Mesenchymal stem cell (in vitro differentiated cells and primary cell): ENCODE measurements around the gene NUDT1.
A peak's percentile ranks its signal among the peaks of the same experiment; 100 is the strongest.

Experiments
- DNase-seq: peaks from one replicate; pipeline ENCODE4 v3.0.0-alpha.2; 2013
- H2AFZ ChIP-seq: one replicate; pipeline ENCODE4 v1.6.1; 2013; ENCODE audit warnings: low read depth, mild to moderate bottlenecking, control low read depth, inconsistent platforms, low read length, moderate library complexity
- H2AK5ac ChIP-seq: 2 replicates; pipeline ENCODE4 v1.6.1; 2013; ENCODE audit warnings: low read length, moderate library complexity, mild to moderate bottlenecking, inconsistent platforms; ENCODE audit not compliant: severe bottlenecking
- H2BK120ac ChIP-seq: one replicate; pipeline ENCODE4 v1.6.1; 2013; ENCODE audit warnings: low read depth, mild to moderate bottlenecking, inconsistent platforms, low read length, moderate library complexity
- H2BK12ac ChIP-seq, 2 experiments: one replicate each; pipeline ENCODE4 v1.6.1; 2013; ENCODE audit warnings: inconsistent platforms in 2 of 2, low read length in 2 of 2, mild to moderate bottlenecking in 2 of 2, moderate library complexity in 2 of 2, control low read depth in 1 of 2
- H2BK15ac ChIP-seq: one replicate; pipeline ENCODE4 v1.6.1; 2013; ENCODE audit warnings: mild to moderate bottlenecking, low read depth, inconsistent platforms; ENCODE audit not compliant: poor library complexity, severe bottlenecking
- H2BK5ac ChIP-seq: 2 replicates; pipeline ENCODE4 v1.6.1; 2013; ENCODE audit warnings: low read depth, mild to moderate bottlenecking, low read length, control low read depth, inconsistent platforms; ENCODE audit not compliant: poor library complexity, severe bottlenecking
- H3K14ac ChIP-seq, 2 experiments: one replicate each; pipeline ENCODE4 v1.6.1; 2013; ENCODE audit warnings: inconsistent platforms in 2 of 2, low read length in 2 of 2, control low read depth in 1 of 2, mild to moderate bottlenecking in 1 of 2, moderate library complexity in 1 of 2
- H3K18ac ChIP-seq, 2 experiments: one replicate each; pipeline ENCODE4 v1.6.1; 2013; ENCODE audit warnings: inconsistent platforms in 2 of 2, low read length in 2 of 2, control low read depth in 1 of 2, low read depth in 1 of 2, mild to moderate bottlenecking in 1 of 2
- H3K23ac ChIP-seq, 2 experiments: one replicate each; pipeline ENCODE4 v1.6.1; 2013; ENCODE audit warnings: inconsistent platforms in 2 of 2, low read length in 2 of 2, mild to moderate bottlenecking in 2 of 2, moderate library complexity in 2 of 2, control low read depth in 1 of 2
- H3K27ac ChIP-seq: 2 replicates; pipeline ENCODE4 v1.5.1; 2013; ENCODE audit warnings: mild to moderate bottlenecking, moderate library complexity, low read length, control low read depth, inconsistent platforms; ENCODE audit not compliant: poor library complexity, severe bottlenecking
- H3K27me3 ChIP-seq, 2 experiments: 2 replicates each; pipeline versions ENCODE4 v1.6.1 to v1.7.0; 2013; ENCODE audit warnings: low read length in 2 of 2, mild to moderate bottlenecking in 2 of 2, moderate library complexity in 2 of 2, control low read depth in 1 of 2, inconsistent platforms in 1 of 2; ENCODE audit not compliant: control insufficient read depth in 1 of 2, insufficient read depth in 1 of 2
- H3K36me3 ChIP-seq, 2 experiments: 2 replicates each; pipeline versions ENCODE4 v1.6.1 to v1.7.0; 2013; ENCODE audit warnings: low read length in 2 of 2, control low read depth in 1 of 2, inconsistent platforms in 1 of 2, low read depth in 1 of 2, mild to moderate bottlenecking in 1 of 2; ENCODE audit not compliant: insufficient read depth in 2 of 2, control insufficient read depth in 1 of 2
- H3K4ac ChIP-seq, 2 experiments: one replicate each; pipeline ENCODE4 v1.6.1; 2013; ENCODE audit warnings: inconsistent platforms in 2 of 2, low read length in 2 of 2, mild to moderate bottlenecking in 2 of 2, moderate library complexity in 2 of 2, control low read depth in 1 of 2, low read depth in 1 of 2
- H3K4me1 ChIP-seq: 2 replicates; pipeline ENCODE4 v1.6.1; 2013; ENCODE audit warnings: low read depth, low read length, control low read depth; ENCODE audit not compliant: control insufficient read depth, insufficient read depth
- H3K4me2 ChIP-seq: 2 replicates; pipeline ENCODE4 v1.6.1; 2013; ENCODE audit warnings: low read length, mild to moderate bottlenecking, inconsistent platforms; ENCODE audit not compliant: poor library complexity, severe bottlenecking
- H3K4me3 ChIP-seq, 2 experiments: 2 replicates each; pipeline versions ENCODE4 v1.5.1 to v1.7.0; 2013; ENCODE audit warnings: low read length in 2 of 2, mild to moderate bottlenecking in 2 of 2, control low read depth in 1 of 2, low read depth in 1 of 2; ENCODE audit not compliant: insufficient read depth in 1 of 2
- H3K79me1 ChIP-seq: replicated peaks from 2 replicates; pipeline ENCODE4 v1.6.1; 2013; ENCODE audit warnings: mild to moderate bottlenecking, control low read depth, low read length, inconsistent platforms; ENCODE audit not compliant: poor library complexity, severe bottlenecking
- H3K9ac ChIP-seq: 2 replicates; pipeline ENCODE4 v1.7.0; 2013; ENCODE audit warnings: mild to moderate bottlenecking, low read length, moderate library complexity
- H3K9me3 ChIP-seq: 2 replicates; pipeline ENCODE4 v1.7.0; 2013; ENCODE audit warnings: mild to moderate bottlenecking, low read length; ENCODE audit not compliant: control insufficient read depth
- H4K8ac ChIP-seq: one replicate; pipeline ENCODE4 v1.6.1; 2013; ENCODE audit warnings: inconsistent platforms, mild to moderate bottlenecking, low read length, moderate library complexity
- H4K91ac ChIP-seq: one replicate; pipeline ENCODE4 v1.6.1; 2013; ENCODE audit warnings: mild to moderate bottlenecking, low read length, inconsistent platforms
- WGBS: methylation state at CpG from one replicate; pipeline ENCODE4 v1.1.7; 2013; ENCODE audit warnings: mixed read lengths; 5-methylcytosine and 5-hydroxymethylcytosine counted together

Gene NUDT1

GRCh38 chr7:2271273-2272026, 29.4 kb downstream of the NUDT1 start:
- no peak overlapping the region for H3K14ac ChIP-seq
- H3K4me3 ChIP-seq: no peak overlapping the region
- H3K27me3 ChIP-seq: no peaks in the 10 kb centered on the region
- no peak overlapping the region for H3K4ac ChIP-seq
- no peak overlapping the region for H3K27ac ChIP-seq
- no peak overlapping the region for H2BK12ac ChIP-seq
- H3K23ac ChIP-seq: no peak overlapping the region
- H2BK5ac ChIP-seq: no peak overlapping the region
- H4K91ac ChIP-seq: no peak overlapping the region
- H2BK15ac ChIP-seq: no peak overlapping the region
- H3K9me3 ChIP-seq: no peaks in the 10 kb centered on the region
- DNase-seq: no peak
- H3K4me2 ChIP-seq: no peak overlapping the region
- no peak overlapping the region for H2AFZ ChIP-seq
- WGBS: 96% methylated on average over 27 of the region's 27 CpGs
- H2AK5ac ChIP-seq: no peak overlapping the region
- H3K18ac ChIP-seq: no peak overlapping the region
- peaks cover 6% of the 10 kb centered on the region for H3K79me1 ChIP-seq
- no peak overlapping the region for H3K9ac ChIP-seq
- H2BK120ac ChIP-seq: no peak overlapping the region
- H3K36me3 ChIP-seq: peaks cover 28 to 41% of the 10 kb centered on the region in 2 experiments
- peak overlapping the region; percentile 37 for H4K8ac ChIP-seq
- peaks cover 14% of the 10 kb centered on the region for H3K4me1 ChIP-seq

GRCh38 chr7:2272031-2272430, 30.0 kb downstream of the NUDT1 start:
- Histone ChIP-seq H4K8ac (no peak overlapping the region), H3K9me3 (no peaks in the 10 kb centered on the region), H2BK5ac (no peak overlapping the region), H3K14ac (no peak overlapping the region), H2AFZ (no peak overlapping the region), H3K23ac (no peak overlapping the region), H3K36me3 (peaks cover 32 to 44% of the 10 kb centered on the region in 2 experiments), H2BK12ac (no peak overlapping the region), H3K18ac (no peak overlapping the region), H3K27ac (no peak overlapping the region), H3K4me3 (no peak overlapping the region), H3K4ac (no peak overlapping the region), H3K27me3 (no peaks in the 10 kb centered on the region), H2BK120ac (no peak overlapping the region), H3K4me1 (peaks cover 12% of the 10 kb centered on the region), H2AK5ac (no peak overlapping the region), H2BK15ac (no peak overlapping the region), H3K79me1 (peaks cover 6% of the 10 kb centered on the region), H3K9ac (no peak overlapping the region), H4K91ac (no peak overlapping the region), H3K4me2 (no peak overlapping the region)
- WGBS: 89% methylated on average over 9 of the region's 9 CpGs
- DNase-seq: no peak

- Histone ChIP-seq H2AK5ac (no peak overlapping the region), H3K4me2 (no peak overlapping the region), H3K9ac (no peak overlapping the region), H3K4me1 (peaks cover 12% of the 10 kb centered on the region), H2BK15ac (no peak overlapping the region), H3K27me3 (no peaks in the 10 kb centered on the region), H3K9me3 (no peaks in the 10 kb centered on the region), H3K79me1 (peaks cover 12% of the 10 kb centered on the region), H4K8ac (no peak overlapping the region), H3K4ac (no peak overlapping the region), H2BK120ac (no peak overlapping the region), H2BK5ac (no peak overlapping the region), H2BK12ac (no peak overlapping the region), H3K23ac (no peak overlapping the region), H3K14ac (no peak overlapping the region), H3K36me3 (peaks cover 39 to 54% of the 10 kb centered on the region in 2 experiments), H3K27ac (no peak overlapping the region), H3K4me3 (no peak overlapping the region), H2AFZ (no peak overlapping the region), H4K91ac (no peak overlapping the region), H3K18ac (no peak overlapping the region)
- 96% methylated on average over 20 of the region's 20 CpGs for WGBS
- DNase-seq: no peak
These were observed 31.8 kb downstream of the NUDT1 start for GRCh38 chr7:2273866-2274265.

- Histone ChIP-seq H3K18ac (no peak overlapping the region), H3K79me1 (peaks cover 17% of the 10 kb centered on the region), H4K8ac (no peak overlapping the region), H4K91ac (no peak overlapping the region), H3K4ac (no peak overlapping the region), H3K4me1 (peaks cover 9% of the 10 kb centered on the region), H2AK5ac (no peak overlapping the region), H2BK15ac (peak overlapping the region; percentile 63), H3K9ac (no peak overlapping the region), H3K23ac (no peak overlapping the region), H3K27me3 (no peaks in the 10 kb centered on the region), H2BK120ac (no peak overlapping the region), H3K4me3 (no peak overlapping the region), H3K14ac (no peak overlapping the region), H2AFZ (no peak overlapping the region), H3K4me2 (no peak overlapping the region), H2BK12ac (no peak overlapping the region), H3K36me3 (peaks cover 39 to 57% of the 10 kb centered on the region in 2 experiments), H3K9me3 (no peaks in the 10 kb centered on the region), H2BK5ac (no peak overlapping the region), H3K27ac (no peak overlapping the region)
- no peak for DNase-seq
- WGBS: over 99% methylated on average over 7 of the region's 7 CpGs
These were observed 32.6 kb downstream of the NUDT1 start for GRCh38 chr7:2274666-2275065.
